D721Med (cell line): Measurements from ENCODE around the gene IFIT5.

Experiments
- DNase-seq: peaks from one replicate; pipeline ENCODE4 v3.0.0; 2011; ENCODE audit warnings: low spot score; ENCODE audit not compliant: insufficient read length
- FAIRE-seq: peaks from 2 replicates; lab custom pipeline; 2011; peaks lifted over from hg19 to GRCh38; lab: Jason Lieb, UNC
- TF ChIP-seq, protein P1 (sequence below): IDR thresholded peaks from 2 replicates; pipeline ENCODE4 v1.5.1; 2012; ENCODE audit warnings: mild to moderate bottlenecking, control low read depth; ENCODE audit not compliant: insufficient read depth; ENCODE audit errors: missing control alignments

Gene IFIT5

DNA sequence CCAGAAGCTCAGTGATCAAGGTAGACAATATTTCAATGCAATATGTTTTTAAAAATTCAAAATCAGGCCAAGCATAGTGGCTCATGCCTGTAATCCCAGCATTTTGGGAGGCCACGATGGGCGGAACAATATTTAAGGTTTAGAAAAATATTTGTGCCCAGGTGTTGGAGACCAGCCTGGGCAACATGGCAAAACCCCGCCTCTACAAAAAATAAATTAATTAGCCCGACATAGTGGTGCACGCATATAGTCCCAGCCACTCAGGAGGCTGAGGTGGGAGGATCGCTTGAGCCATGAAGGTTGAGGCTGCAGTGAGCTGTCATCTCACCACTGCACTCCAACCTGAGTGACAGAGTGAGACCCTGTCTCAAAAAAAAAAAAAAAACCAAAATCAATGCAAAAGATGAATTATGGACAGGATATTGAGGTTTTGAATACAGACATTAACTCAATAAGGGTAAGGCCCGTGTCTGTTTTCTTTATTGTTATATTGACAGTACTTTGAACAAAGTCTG, 913 bp upstream of the IFIT5 start:
- FAIRE-seq (no peak), DNase-seq (no peak)
- TF ChIP-seq, protein P1, sequence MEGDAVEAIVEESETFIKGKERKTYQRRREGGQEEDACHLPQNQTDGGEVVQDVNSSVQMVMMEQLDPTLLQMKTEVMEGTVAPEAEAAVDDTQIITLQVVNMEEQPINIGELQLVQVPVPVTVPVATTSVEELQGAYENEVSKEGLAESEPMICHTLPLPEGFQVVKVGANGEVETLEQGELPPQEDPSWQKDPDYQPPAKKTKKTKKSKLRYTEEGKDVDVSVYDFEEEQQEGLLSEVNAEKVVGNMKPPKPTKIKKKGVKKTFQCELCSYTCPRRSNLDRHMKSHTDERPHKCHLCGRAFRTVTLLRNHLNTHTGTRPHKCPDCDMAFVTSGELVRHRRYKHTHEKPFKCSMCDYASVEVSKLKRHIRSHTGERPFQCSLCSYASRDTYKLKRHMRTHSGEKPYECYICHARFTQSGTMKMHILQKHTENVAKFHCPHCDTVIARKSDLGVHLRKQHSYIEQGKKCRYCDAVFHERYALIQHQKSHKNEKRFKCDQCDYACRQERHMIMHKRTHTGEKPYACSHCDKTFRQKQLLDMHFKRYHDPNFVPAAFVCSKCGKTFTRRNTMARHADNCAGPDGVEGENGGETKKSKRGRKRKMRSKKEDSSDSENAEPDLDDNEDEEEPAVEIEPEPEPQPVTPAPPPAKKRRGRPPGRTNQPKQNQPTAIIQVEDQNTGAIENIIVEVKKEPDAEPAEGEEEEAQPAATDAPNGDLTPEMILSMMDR = no peak

DNA sequence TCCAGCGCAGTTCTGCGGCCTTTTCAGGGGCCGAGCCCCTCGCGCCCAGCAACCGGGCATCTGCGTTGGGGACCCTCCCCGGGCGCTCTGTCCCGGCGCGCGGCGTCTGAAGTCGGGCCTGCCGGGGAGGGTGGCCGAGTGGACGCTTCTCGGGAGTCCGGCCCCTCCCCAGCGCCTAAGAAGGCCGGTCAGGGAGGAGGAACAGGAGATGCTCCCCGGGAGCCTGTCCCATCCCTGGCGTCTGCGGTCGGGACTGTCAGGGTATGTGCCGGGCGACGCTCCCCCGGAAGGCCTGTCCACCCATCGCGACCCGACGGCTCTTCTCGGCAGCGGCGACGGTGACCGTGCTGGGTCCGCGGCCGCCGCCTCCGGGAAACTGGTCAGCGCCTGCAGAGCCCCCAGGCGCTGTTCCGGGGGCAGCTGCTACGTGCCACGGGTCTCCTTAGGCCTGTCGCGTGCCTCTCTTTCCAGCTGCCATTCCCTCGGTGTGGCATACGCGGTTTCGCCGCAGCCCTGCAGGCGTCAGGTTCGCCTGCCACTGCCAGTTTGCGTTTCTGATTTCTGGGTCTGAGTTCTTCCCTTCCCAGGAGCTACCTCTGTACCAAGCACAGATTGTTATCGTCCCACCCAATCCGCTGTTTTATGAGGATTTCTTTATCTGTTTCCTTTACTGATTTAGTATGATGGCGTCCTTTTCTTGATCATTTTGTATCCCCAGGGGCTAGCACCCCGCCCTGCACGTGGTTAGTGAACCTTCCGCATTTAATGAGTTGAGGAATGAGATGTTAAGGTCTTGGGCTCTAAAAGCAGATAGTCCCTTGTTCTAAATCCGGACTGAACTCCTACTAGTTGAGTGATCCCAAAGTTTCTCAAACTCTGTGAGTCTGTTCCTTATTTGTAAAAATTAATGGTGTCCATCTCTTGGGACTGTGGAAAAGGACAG, 782 bp downstream of the IFIT5 start:
- FAIRE-seq = no peak
- no peak for DNase-seq
- TF ChIP-seq, protein P1 = no peak

DNA sequence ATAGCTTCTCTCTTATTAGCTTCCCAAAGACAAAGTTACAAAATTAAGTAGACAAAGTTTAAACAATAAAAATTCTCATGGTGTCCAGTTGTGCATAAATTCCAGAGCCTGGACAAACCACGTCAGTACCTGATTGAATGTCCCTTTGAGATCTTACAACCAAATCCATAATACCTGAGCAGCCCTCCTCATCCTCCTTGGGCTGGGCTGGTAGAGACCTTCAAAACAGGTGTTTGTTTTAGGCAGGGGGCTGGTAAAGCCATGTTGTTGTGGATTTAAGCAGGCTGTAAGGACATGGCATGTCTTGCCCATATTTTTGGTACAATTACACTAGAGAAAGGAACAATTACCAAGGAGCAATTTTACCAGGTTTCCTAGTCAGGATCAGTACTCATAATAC, 2.1 kb downstream of the IFIT5 start:
- DNase-seq = no peak
- FAIRE-seq = no peak
- TF ChIP-seq, protein P1 = no peak

DNA sequence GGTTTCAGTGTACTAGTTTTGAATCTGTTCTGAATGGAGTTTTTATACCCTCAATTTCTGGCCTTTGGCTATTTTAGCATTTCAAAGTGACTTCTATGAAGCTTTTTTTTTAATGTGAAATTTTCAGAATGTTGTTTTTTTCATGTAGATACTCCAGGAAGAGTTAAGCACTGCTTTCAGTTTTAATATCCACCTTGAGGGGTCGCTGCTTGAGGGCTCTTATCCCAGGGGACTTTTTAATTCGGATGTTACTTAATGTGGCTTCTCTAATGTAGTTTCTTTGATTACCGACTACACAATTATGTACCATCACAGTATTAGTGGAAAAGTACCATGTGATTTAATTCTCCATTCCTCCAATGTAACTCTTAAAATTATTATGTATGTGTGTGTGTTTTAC, 5.2 kb downstream of the IFIT5 start:
- TF ChIP-seq, protein P1 = peak; percentile 26
- FAIRE-seq = no peak
- DNase-seq = no peak

- TF ChIP-seq, protein P1 = no peak
- no peak for DNase-seq
- FAIRE-seq = no peak
Measured at GRCh38 chr10:89421018-89421476, 6.7 kb downstream of the IFIT5 start.

DNA sequence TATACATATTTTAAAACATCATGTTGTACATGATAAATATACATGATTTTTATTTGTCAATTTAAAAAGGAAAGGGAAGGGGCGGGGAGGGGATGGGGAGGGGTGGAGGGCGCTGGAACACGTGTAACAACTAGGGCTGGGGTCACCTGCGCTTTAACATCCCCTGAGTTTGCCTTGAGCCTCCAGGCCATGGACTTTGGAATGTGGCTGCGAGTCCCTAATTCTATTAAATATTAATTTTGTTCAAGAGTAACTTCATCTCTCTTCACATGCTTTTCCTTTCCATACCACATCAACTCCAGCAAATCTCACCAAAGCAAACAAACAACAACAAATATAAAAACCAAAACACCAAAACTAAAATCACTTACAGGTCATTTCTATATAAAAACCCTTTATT, 10.6 kb downstream of the IFIT5 start:
- FAIRE-seq = no peak
- no peak for DNase-seq
- TF ChIP-seq, protein P1 = no peak
